HuH-7 (cell line): ENCODE results near the gene ZNF195.
"Not testable (repeated sequence)": the region's sequence is repeated elsewhere in the genome, so short reads cannot be mapped to it uniquely, and the experiment has no call there.

Experiments used
- DNase-seq: peaks from one replicate; pipeline ENCODE4 v3.0.0; 2011; ENCODE audit warnings: low spot score

ZNF195 gene

GRCh38 chr11:3402181-3402860, 23.4 kb upstream of the ZNF195 start:
- not testable (repeated sequence) for DNase-seq

- not testable (repeated sequence) for DNase-seq
Observed at GRCh38 chr11:3401052-3401451, 22.1 kb upstream of the ZNF195 start.

GRCh38 chr11:3398509-3398908, 19.6 kb upstream of the ZNF195 start:
- DNase-seq = not testable (repeated sequence)

GRCh38 chr11:3398106-3398505, 19.2 kb upstream of the ZNF195 start:
- DNase-seq = not testable (repeated sequence)

DNA sequence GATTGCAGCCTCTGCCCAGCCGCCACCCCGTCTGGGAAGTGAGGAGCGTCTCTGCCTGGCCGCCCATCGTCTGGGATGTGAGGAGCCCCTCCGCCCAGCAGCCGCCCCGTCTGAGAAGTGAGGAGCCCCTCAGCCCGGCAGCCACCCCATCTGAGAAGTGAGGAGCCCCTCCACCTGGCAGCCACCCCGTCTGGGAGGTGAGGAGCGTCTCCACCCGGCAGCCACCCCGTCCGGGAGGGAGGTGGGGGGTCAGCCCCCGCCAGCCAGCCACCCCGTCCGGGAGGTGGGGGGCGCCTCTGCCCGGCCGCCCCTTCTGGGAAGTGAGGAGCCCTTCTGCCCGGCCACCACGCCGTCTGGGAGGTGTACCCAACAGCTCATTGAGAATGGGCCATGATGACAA, 18.3 kb upstream of the ZNF195 start:
- not testable (repeated sequence) for DNase-seq

- DNase-seq = not testable (repeated sequence)
Observed at GRCh38 chr11:3395468-3395867, 16.5 kb upstream of the ZNF195 start.

DNA sequence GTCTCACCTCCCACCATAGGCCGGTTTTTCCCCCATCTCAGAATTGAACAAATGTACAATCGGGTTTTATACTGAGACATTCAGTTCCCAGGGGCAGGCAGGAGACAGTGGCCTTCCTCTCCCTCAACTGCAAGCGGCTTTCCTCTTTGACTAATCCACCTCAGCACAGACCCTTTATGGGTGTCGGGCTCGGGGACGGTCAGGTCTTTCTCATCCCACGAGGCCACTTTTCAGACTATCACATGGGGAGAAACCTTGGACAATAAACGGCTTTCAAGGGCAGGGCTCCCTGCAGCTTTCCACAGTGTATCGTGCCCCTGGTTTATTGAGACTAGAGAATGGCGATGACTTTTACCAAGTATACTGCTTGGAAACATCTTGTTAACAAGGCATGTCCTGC, 16.0 kb upstream of the ZNF195 start:
- DNase-seq = not testable (repeated sequence)

DNA sequence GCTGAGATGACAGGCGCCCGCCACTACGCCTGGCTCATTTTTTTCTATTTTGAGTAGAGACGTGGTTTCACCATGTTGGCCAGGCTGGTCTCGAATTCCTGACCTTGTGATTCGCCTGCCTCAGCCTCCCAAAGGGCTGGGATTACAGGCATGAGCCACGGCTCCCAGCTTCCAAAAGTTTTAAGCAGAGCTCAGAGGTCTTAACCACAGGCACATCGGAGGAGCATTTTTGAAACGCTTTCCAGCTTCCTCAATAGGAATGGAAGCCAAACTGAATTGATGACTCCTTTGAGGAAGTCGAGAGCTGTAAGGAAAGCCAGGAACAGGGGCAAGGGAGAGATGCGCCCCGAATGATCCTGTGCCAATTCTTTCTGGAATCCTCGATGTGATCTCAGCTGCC, 14.5 kb upstream of the ZNF195 start:
- not testable (repeated sequence) for DNase-seq

DNA sequence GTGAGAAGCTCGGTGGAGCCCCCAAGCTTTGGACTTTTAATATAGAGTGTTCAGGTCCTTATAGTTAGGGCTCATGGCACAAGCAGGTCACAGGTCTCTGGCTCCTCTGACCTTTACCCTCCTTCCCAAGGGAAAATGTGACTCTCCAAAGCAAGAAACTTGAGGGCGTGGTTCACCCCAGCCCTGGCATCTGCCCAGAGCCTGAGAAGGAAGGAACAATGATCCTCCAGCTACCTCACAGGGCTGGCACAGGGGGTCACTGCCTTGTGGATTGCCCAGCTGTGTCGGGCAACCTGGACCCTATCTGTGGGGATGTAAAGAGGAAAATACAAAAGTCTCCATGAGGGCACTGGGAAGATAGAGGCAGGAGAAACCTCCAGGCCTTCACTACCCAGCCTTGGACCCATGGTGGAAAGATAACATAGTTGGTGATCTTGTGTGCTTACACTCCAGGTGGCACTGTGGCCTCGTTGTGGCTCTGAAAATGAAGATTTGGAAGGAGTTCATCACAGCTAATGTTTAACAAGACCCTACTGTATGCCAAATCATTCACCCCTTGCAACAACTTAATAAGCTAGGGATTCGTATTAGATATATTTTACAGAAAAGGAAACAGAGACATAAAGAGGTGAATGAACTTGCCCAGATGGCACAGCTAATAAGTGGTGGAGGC, 3.8 kb upstream of the ZNF195 start:
- no peak for DNase-seq

DNA sequence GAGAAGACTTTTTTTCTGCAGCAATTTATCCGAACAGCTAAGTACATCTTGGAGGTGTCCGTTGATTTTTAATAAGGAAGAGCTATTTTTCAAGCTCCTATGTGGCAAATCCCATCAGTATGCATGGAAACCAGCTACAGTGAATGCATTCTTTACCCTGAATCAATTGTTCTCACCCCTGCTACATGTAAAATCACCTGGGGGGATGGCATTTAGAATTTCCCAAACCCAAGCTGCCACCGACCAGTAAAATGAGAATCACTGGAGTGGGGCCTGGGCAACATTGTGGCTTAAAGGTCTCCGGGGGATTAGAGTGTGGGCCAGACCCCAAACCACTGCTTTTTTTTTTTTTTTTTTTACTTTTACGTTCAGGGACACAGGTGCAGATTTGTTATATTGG, 2.8 kb upstream of the ZNF195 start:
- no peak for DNase-seq

GRCh38 chr11:3380706-3381545, 2.0 kb upstream of the ZNF195 start:
- DNase-seq = no peak

GRCh38 chr11:3375552-3375951, 3.4 kb downstream of the ZNF195 start:
- no peak for DNase-seq

DNA sequence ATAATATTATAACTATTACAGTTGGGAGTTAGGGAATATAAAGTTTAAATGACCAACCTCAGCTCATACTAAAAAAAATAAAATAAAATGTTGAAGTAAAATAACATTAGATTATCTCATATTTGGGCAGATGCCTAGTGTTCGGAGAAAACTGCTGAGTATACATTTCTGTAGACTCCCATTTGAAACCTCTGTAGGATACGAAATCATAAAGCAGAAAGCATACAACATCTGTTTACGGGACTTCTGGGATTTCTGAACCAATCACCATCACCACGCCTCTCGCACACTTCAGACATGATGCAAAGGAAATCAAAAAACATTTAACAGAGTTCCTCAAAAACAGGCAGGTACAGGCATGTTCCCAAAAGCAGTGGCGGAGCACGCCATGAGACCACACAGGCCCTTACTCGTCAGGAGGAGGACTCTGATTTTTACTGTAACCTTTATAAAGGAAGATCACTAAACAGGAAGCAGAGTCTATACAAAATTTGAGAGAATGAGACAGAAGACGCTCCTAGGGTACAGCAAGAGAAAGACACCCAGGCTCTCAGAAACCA, 8.6 kb downstream of the ZNF195 start:
- no peak for DNase-seq

GRCh38 chr11:3369366-3369765, 9.6 kb downstream of the ZNF195 start:
- no peak for DNase-seq

GRCh38 chr11:3368199-3368598, 10.7 kb downstream of the ZNF195 start:
- no peak for DNase-seq

- DNase-seq = no peak
Observed at GRCh38 chr11:3367221-3367620, 11.7 kb downstream of the ZNF195 start.

GRCh38 chr11:3359092-3359824, 19.7 kb downstream of the ZNF195 start:
- no peak for DNase-seq

GRCh38 chr11:3357994-3358676, 20.8 kb downstream of the ZNF195 start:
- no peak for DNase-seq

DNA sequence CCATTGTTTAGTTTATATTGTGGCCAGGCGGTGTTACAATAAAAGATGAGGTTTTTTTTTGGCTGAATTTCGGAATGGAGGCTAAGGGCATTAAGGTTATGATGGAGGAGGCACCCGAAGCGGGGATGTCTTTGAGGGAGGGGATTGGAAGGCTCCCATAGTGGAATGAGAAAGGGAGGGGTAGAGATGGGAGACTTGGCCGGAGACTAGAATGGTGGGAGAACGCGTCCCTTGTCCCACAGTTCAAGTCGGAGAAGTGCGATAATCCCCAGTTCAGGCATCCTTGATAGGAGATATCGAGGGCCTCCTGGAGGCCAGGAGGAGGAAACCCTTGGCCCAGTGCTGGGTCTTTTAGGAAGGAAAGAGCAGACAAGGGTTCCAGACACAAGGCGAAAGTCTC, 21.6 kb downstream of the ZNF195 start:
- DNase-seq = no peak

GRCh38 chr11:3356858-3357257, 22.1 kb downstream of the ZNF195 start:
- no peak for DNase-seq

GRCh38 chr11:3353066-3353465, 25.9 kb downstream of the ZNF195 start:
- no peak for DNase-seq
